Mesenchymal stem cell (in vitro differentiated cells and primary cell): Measurements from ENCODE around the gene CDC42EP1.

ENCODE experiments used
- DNase-seq: peaks from one replicate; pipeline ENCODE4 v3.0.0-alpha.2; 2013
- H2AFZ ChIP-seq: one replicate; pipeline ENCODE4 v1.6.1; 2013; ENCODE audit warnings: low read depth, mild to moderate bottlenecking, control low read depth, inconsistent platforms, low read length, moderate library complexity
- H2AK5ac ChIP-seq: 2 replicates; pipeline ENCODE4 v1.6.1; 2013; ENCODE audit warnings: low read length, moderate library complexity, mild to moderate bottlenecking, inconsistent platforms; ENCODE audit not compliant: severe bottlenecking
- H2BK120ac ChIP-seq: one replicate; pipeline ENCODE4 v1.6.1; 2013; ENCODE audit warnings: low read depth, mild to moderate bottlenecking, inconsistent platforms, low read length, moderate library complexity
- H2BK12ac ChIP-seq, 2 experiments: one replicate each; pipeline ENCODE4 v1.6.1; 2013; ENCODE audit warnings: inconsistent platforms in 2 of 2, low read length in 2 of 2, mild to moderate bottlenecking in 2 of 2, moderate library complexity in 2 of 2, control low read depth in 1 of 2
- H2BK15ac ChIP-seq: one replicate; pipeline ENCODE4 v1.6.1; 2013; ENCODE audit warnings: mild to moderate bottlenecking, low read depth, inconsistent platforms; ENCODE audit not compliant: poor library complexity, severe bottlenecking
- H2BK5ac ChIP-seq: 2 replicates; pipeline ENCODE4 v1.6.1; 2013; ENCODE audit warnings: low read depth, mild to moderate bottlenecking, low read length, control low read depth, inconsistent platforms; ENCODE audit not compliant: poor library complexity, severe bottlenecking
- H3K14ac ChIP-seq, 2 experiments: one replicate each; pipeline ENCODE4 v1.6.1; 2013; ENCODE audit warnings: inconsistent platforms in 2 of 2, low read length in 2 of 2, control low read depth in 1 of 2, mild to moderate bottlenecking in 1 of 2, moderate library complexity in 1 of 2
- H3K18ac ChIP-seq, 2 experiments: one replicate each; pipeline ENCODE4 v1.6.1; 2013; ENCODE audit warnings: inconsistent platforms in 2 of 2, low read length in 2 of 2, control low read depth in 1 of 2, low read depth in 1 of 2, mild to moderate bottlenecking in 1 of 2
- H3K23ac ChIP-seq, 2 experiments: one replicate each; pipeline ENCODE4 v1.6.1; 2013; ENCODE audit warnings: inconsistent platforms in 2 of 2, low read length in 2 of 2, mild to moderate bottlenecking in 2 of 2, moderate library complexity in 2 of 2, control low read depth in 1 of 2
- H3K27ac ChIP-seq: 2 replicates; pipeline ENCODE4 v1.5.1; 2013; ENCODE audit warnings: mild to moderate bottlenecking, moderate library complexity, low read length, control low read depth, inconsistent platforms; ENCODE audit not compliant: poor library complexity, severe bottlenecking
- H3K27me3 ChIP-seq, 2 experiments: 2 replicates each; pipeline versions ENCODE4 v1.6.1 to v1.7.0; 2013; ENCODE audit warnings: low read length in 2 of 2, mild to moderate bottlenecking in 2 of 2, moderate library complexity in 2 of 2, control low read depth in 1 of 2, inconsistent platforms in 1 of 2; ENCODE audit not compliant: control insufficient read depth in 1 of 2, insufficient read depth in 1 of 2
- H3K36me3 ChIP-seq, 2 experiments: 2 replicates each; pipeline versions ENCODE4 v1.6.1 to v1.7.0; 2013; ENCODE audit warnings: low read length in 2 of 2, control low read depth in 1 of 2, inconsistent platforms in 1 of 2, low read depth in 1 of 2, mild to moderate bottlenecking in 1 of 2; ENCODE audit not compliant: insufficient read depth in 2 of 2, control insufficient read depth in 1 of 2
- H3K4ac ChIP-seq, 2 experiments: one replicate each; pipeline ENCODE4 v1.6.1; 2013; ENCODE audit warnings: inconsistent platforms in 2 of 2, low read length in 2 of 2, mild to moderate bottlenecking in 2 of 2, moderate library complexity in 2 of 2, control low read depth in 1 of 2, low read depth in 1 of 2
- H3K4me1 ChIP-seq: 2 replicates; pipeline ENCODE4 v1.6.1; 2013; ENCODE audit warnings: low read depth, low read length, control low read depth; ENCODE audit not compliant: control insufficient read depth, insufficient read depth
- H3K4me2 ChIP-seq: 2 replicates; pipeline ENCODE4 v1.6.1; 2013; ENCODE audit warnings: low read length, mild to moderate bottlenecking, inconsistent platforms; ENCODE audit not compliant: poor library complexity, severe bottlenecking
- H3K4me3 ChIP-seq, 2 experiments: 2 replicates each; pipeline versions ENCODE4 v1.5.1 to v1.7.0; 2013; ENCODE audit warnings: low read length in 2 of 2, mild to moderate bottlenecking in 2 of 2, control low read depth in 1 of 2, low read depth in 1 of 2; ENCODE audit not compliant: insufficient read depth in 1 of 2
- H3K79me1 ChIP-seq: replicated peaks from 2 replicates; pipeline ENCODE4 v1.6.1; 2013; ENCODE audit warnings: mild to moderate bottlenecking, control low read depth, low read length, inconsistent platforms; ENCODE audit not compliant: poor library complexity, severe bottlenecking
- H3K9ac ChIP-seq: 2 replicates; pipeline ENCODE4 v1.7.0; 2013; ENCODE audit warnings: mild to moderate bottlenecking, low read length, moderate library complexity
- H3K9me3 ChIP-seq: 2 replicates; pipeline ENCODE4 v1.7.0; 2013; ENCODE audit warnings: mild to moderate bottlenecking, low read length; ENCODE audit not compliant: control insufficient read depth
- H4K8ac ChIP-seq: one replicate; pipeline ENCODE4 v1.6.1; 2013; ENCODE audit warnings: inconsistent platforms, mild to moderate bottlenecking, low read length, moderate library complexity
- H4K91ac ChIP-seq: one replicate; pipeline ENCODE4 v1.6.1; 2013; ENCODE audit warnings: mild to moderate bottlenecking, low read length, inconsistent platforms
- WGBS: methylation state at CpG from one replicate; pipeline ENCODE4 v1.1.7; 2013; ENCODE audit warnings: mixed read lengths; 5-methylcytosine and 5-hydroxymethylcytosine counted together

Gene CDC42EP1

GRCh38 chr22:37563153-37564081, 3.1 kb downstream of the CDC42EP1 start:
- peak; percentile 96 for DNase-seq
- WGBS, result 32% methylated on average over 14 of the region's 14 CpGs

GRCh38 chr22:37564111-37564711, 3.9 kb downstream of the CDC42EP1 start:
- Histone ChIP-seq H2BK120ac (no peak overlapping the region), H3K23ac (no peak overlapping the region), H3K79me1 (peaks cover 5% of the 10 kb centered on the region), H4K91ac (no peak overlapping the region), H2AFZ (no peak overlapping the region), H3K14ac (peak overlapping the region in 1 of 2 experiments; percentile 63), H3K36me3 (peaks cover 36 to 52% of the 10 kb centered on the region in 2 experiments), H2BK15ac (no peak overlapping the region), H3K4me3 (peak overlapping the region in 1 of 2 experiments; percentile 17), H3K4ac (no peak overlapping the region), H4K8ac (no peak overlapping the region), H3K27me3 (no peaks in the 10 kb centered on the region), H2BK12ac (peak overlapping the region in 1 of 2 experiments; percentile 76), H2BK5ac (peak overlapping the region; percentile 77), H3K27ac (peak overlapping the region; percentile 96), H3K18ac (peak overlapping the region; percentile 37 to 64), H3K9ac (peak overlapping the region; percentile 96), H2AK5ac (peak overlapping the region; percentile 97), H3K9me3 (no peaks in the 10 kb centered on the region), H3K4me2 (peak overlapping the region; percentile 85), H3K4me1 (peaks cover 62% of the 10 kb centered on the region)
- 74% methylated on average over 6 of the region's 7 CpGs for WGBS
- DNase-seq, result peak; percentile 83

More at GRCh38 chr22:37563153-37564081, 3.1 kb downstream of the CDC42EP1 start:
- Histone ChIP-seq H3K4me1 (peaks cover 61% of the 10 kb centered on the region), H2BK5ac (peak overlapping the region; percentile 77), H3K4me3 (peak overlapping the region in 1 of 2 experiments; percentile 62), H3K4ac (peak overlapping the region in 1 of 2 experiments; percentile 49), H3K14ac (peak overlapping the region in 1 of 2 experiments; percentile 63), H4K8ac (no peak overlapping the region), H3K9me3 (no peaks in the 10 kb centered on the region), H3K79me1 (peaks cover 5% of the 10 kb centered on the region), H3K18ac (peak overlapping the region; percentile 37 to 64), H3K23ac (peak overlapping the region in 1 of 2 experiments; percentile 23), H3K27me3 (no peaks in the 10 kb centered on the region), H2BK120ac (no peak overlapping the region), H2AK5ac (peak overlapping the region; percentile 97), H2BK12ac (peak overlapping the region; percentile 64 to 76), H3K27ac (peak overlapping the region; percentile 96), H3K4me2 (peak overlapping the region; percentile 86), H2BK15ac (no peak overlapping the region), H3K9ac (peak overlapping the region; percentile 96), H2AFZ (no peak overlapping the region), H4K91ac (no peak overlapping the region), H3K36me3 (peaks cover 29 to 44% of the 10 kb centered on the region in 2 experiments)

DNA sequence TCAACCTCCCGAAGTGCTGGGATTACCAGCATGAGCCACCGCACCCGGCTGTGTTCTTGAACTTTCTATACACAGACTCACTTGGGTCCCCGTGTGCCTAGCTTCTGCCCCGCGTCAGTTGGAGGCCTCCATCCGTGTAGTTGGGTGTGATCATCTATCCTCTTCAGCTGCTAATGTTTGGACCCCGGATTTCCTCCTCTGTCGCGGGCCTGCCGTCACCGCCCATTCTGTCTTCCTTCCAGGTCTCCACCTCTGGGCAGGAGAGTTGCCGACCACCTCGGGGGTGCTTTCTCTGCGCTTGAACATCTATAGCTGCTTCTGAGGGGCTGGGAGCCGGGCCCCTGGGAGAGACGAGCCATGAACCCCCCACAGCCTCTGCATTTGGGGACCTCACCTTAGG, 5.5 kb downstream of the CDC42EP1 start:
- no peak overlapping the region for H3K4me2 ChIP-seq
- H2BK15ac ChIP-seq, result no peak overlapping the region
- H4K8ac ChIP-seq, result peak overlapping the region; percentile 53
- H2BK12ac ChIP-seq, result no peak overlapping the region
- H3K4me1 ChIP-seq, result peaks cover 71% of the 10 kb centered on the region
- no peaks in the 10 kb centered on the region for H3K9me3 ChIP-seq
- H2BK5ac ChIP-seq, result no peak overlapping the region
- H3K27me3 ChIP-seq, result no peaks in the 10 kb centered on the region
- peaks cover 52 to 62% of the 10 kb centered on the region in 2 experiments for H3K36me3 ChIP-seq
- H3K79me1 ChIP-seq, result peaks cover 5% of the 10 kb centered on the region
- no peak overlapping the region for H2AFZ ChIP-seq
- H3K18ac ChIP-seq, result no peak overlapping the region
- no peak overlapping the region for H3K14ac ChIP-seq
- H3K4ac ChIP-seq, result no peak overlapping the region
- WGBS, result 82% methylated on average over 17 of the region's 17 CpGs
- H3K23ac ChIP-seq, result no peak overlapping the region
- no peak for DNase-seq
- H4K91ac ChIP-seq, result no peak overlapping the region
- no peak overlapping the region for H2BK120ac ChIP-seq
- H3K9ac ChIP-seq, result no peak overlapping the region
- no peak overlapping the region for H3K27ac ChIP-seq
- no peak overlapping the region for H2AK5ac ChIP-seq
- H3K4me3 ChIP-seq, result no peak overlapping the region

- Histone ChIP-seq H2AFZ (no peak overlapping the region), H3K4ac (no peak overlapping the region), H3K4me2 (no peak overlapping the region), H3K36me3 (peaks cover 52 to 62% of the 10 kb centered on the region in 2 experiments), H3K79me1 (peaks cover 5% of the 10 kb centered on the region), H3K9me3 (no peaks in the 10 kb centered on the region), H3K27me3 (no peaks in the 10 kb centered on the region), H3K9ac (peak overlapping the region; percentile 15), H3K4me1 (peaks cover 72% of the 10 kb centered on the region), H3K27ac (no peak overlapping the region), H3K23ac (no peak overlapping the region), H4K91ac (peak overlapping the region; percentile 46), H3K14ac (no peak overlapping the region), H2BK12ac (no peak overlapping the region), H2BK120ac (no peak overlapping the region), H2AK5ac (no peak overlapping the region), H2BK15ac (peak overlapping the region; percentile 20), H4K8ac (no peak overlapping the region), H3K18ac (no peak overlapping the region), H3K4me3 (no peak overlapping the region), H2BK5ac (no peak overlapping the region)
- 92% methylated on average over 28 of the region's 28 CpGs for WGBS
- no peak for DNase-seq
These were observed 6.1 kb downstream of the CDC42EP1 start for GRCh38 chr22:37566329-37566837.
